ENCODE data around the gene RER1.

Gene RER1

DNA sequence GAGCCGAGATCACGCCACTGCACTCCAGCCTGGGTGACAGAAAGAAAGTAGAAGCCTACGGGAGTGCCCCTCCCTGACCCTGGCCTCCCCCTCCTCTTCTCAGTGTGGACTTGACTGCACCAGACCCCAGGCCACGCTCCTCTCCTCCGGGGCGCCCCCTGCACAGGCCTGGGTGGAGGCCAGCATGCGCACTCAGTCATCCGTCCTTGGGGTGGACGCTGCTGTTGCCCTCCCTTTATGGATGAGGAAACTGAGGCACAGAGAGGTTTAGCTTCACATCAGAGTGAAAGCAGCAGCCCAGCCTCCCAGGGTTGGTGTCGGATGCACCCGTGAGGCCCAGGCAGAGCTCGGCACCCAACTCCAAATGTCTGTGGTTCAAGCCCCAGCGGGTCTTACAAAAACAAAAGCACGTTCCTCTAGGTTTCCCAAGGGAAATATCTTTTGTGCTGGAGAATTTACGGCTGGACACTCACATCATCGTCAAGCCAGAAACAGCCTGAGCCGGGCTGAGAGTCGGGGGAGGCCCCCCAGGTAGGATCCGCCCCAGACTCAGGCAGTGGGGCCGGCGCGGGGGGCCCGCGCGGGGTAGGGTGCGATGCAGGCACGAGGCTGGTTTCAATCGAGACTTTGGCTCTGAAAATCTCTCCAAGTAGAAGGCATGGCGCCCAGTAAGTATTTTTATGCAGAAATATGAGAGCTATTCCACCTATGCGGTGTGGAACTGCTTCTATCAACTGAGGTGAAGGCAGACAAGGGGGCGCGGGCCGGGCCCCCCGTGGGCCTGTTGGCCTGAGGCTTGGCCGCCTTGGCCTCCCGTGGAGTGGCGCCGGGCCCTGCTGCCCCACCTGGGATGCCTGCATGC lies 36.9 kb upstream of the RER1 start:
- no peak for DNase-seq

DNA sequence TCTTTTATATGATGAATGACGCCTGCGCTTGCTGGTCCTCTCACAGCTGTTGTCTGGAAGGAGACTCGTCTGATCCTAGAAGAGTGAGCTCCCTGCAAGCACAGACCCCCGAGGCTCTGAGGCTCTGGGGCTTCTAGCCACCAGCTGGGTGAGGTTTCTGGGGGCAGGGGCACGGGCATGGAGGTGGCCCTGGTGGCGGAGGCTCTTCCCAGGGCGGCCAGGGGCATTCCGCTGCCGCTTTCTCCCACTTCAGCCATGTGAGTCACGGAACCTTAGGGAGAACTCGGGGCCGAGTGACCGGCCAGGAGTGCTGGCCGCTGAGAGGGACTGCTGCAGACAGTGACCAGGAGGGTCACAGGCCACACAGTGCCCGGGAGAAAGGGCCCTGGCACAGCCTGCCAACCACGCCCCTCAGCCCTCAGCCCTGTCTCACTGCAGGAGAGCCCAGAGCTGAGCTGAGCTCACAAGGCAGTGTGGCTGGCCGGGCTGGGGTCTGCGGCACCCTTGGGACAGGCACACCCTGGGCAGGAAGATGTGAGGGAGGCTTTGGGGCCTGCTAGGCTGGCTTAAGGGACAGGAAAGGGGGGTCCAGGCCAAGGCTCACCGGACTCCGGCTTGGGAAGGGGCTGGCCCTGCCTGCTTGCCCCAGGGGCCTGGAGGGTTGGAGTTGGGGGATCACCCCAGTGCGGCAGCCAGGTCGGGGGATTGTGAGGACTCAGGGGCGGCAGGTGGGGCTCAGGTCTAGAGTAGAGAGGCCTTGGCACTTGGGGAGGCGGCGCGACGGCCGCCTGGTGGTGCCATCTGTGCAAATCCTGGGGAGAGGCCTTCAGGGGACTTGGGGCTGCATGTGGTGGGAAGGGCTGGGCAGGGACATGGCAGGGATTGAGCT lies 36.0 kb upstream of the RER1 start:
- no peak for DNase-seq

DNA sequence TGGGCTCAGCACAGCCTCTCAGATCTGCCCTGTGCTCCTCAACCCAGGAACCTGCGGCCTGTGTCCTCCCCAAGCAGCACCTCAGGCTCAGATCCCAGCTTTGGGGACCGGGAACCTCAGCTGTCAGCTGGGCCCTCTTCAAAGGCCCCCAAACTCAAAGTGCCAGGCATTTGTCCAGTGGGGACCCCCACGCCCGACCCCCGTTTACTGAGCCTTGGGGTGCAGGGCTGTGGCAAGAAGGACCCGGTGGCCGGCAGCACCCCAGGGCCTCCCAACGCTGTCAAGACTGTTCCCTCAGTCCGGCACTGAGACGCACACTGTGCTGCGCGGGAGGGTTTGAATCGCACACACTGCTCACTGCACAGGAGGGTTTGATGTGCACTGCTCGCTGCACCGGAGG lies 35.2 kb upstream of the RER1 start:
- no peak for DNase-seq

DNA sequence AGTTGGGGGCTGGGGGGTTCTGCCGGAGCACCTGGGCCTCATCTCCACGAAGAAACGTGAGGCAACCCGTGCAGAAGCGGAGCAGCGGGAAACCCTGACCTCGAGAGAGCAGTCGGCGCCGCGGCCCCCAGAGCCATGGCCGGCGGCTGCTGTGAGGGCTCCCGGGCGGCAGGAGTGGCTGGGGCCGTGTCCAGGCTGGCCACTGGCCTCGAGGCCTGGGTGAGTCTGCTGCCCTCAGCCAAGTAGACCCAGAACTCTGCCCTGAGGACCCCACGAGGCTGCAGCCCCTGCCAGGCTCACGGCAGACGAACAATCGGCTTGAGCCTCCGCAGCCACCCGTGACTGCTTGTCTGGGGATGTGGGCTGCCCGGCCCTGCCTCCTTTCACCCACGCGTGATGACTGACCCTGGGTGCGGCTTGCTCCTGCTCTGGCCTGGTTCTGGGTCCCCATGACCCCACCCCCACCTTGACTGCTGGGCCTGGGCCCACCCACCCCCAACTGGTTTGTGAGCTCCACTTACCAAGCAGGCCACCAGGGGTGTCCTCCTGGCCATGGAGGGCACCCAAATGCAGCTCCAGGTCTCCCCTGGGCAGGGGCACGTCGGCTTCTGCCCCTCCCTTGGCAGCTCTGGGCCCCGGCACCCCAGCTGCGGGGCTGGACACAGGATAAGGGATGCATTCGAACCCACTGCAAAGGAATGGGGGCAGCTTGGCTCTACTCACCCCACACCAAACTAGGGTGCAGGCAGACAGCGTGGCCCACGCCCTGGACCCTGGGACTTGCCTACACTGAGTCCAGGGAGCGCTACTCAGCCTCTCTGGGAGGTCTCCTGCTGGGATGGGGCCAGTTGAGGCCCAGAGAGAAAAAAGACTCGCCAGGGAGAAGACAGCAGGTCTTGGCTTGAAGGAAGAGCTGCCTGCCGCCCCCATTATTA lies 34.5 kb upstream of the RER1 start:
- DNase-seq: no peak

DNA sequence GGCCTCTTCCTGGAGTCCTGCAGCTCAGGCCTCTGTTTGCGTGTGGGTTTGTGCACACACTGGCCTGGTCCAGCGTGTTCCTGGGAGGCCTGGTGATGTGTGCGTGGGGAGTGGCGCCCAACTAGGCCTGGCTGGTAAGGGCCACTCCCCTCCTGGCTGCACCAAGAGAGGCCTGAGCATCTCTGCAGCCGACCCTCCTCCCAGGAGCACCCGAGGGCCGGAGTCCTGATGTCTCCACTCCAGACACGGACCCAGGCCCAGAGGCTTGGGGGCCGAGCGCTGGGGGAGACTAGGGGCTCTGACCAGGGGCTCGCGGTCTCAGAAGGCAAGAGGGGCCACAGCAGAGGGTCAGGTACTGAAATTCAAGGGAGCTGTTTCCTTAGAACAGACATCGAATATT lies 33.6 kb upstream of the RER1 start:
- DNase-seq: no peak

DNA sequence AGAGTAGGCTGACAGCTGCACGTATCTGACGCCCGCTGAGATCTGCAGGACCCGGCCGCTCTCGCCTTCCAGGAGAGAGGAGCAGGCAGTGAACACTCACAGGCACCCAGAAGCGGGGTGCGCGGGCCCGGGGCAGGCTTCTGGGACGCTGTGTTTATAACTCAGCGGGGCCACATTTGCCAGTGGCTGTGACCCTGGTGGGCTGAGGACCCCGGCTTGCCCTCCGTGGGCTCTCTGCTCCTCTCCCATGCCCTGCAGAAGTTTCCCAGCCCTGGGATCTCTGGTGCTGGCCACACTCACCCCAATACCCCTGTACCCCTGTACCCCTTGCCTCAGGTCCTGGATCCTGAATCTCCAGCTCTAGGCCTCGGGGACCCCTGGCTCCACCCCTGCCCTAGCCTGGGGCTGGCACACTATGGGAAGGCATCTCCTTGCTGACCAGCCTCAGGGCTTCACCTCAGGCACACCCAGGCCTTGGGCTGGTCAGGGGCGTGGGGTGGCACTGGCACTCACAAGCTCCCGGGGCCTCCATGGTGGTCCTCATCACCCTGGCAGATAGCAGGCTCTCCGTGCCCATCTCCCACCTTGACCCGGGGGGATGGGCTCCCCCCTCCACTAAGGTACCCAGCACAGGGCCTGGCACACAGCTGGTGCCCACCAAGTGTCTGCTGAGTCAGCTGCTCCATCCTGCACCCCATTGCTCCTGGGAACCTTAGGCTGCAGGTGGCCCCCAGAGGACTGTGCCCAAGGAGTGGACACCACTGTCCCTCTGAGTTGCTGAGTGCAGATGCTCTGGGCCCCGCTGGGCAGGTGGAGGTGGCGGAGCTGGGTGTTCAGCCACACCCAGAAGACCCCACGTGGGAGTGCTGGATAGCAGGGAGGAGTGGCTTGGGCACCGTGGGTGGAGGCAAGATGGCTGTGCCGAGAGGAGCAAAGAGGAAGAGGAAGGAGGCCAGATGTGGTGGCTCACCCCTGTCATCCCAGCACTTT lies 32.7 kb upstream of the RER1 start:
- no peak for DNase-seq

DNA sequence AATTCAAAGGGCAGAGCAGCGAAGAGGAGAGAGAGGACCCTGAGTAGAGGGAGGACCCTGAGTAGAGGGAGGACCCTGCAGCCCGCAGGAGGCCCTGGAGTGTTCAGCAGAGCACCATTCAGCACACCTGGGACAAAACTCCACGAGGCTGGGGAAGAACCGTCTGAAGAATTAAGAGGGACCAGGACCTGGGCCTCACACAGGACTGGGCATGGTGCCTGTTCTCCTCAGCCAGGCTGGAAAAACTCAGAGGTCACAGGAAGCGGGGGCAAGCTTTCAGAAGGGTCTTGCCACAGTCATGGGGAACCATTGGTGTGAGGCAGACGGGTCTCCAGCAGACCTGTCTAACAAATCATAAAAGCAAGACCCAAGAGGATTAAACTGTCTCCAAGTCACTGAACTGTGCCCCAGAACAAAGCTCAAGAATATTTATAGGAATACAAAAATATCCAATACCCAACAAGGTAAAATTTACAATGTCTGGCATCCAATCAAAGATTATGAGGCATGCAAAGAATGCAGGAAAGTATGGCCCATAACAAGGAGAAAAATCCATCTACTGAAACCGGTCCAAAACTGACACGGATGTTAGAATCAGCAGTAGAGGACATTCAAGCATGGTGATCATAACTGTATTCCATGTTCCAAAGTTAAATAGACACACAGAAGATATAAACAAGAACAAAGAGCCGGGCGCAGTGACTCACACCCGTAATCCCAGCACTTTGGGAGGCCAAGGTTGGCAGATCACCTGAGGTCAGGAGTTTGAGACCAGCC lies 30.9 kb upstream of the RER1 start:
- DNase-seq: no peak

DNA sequence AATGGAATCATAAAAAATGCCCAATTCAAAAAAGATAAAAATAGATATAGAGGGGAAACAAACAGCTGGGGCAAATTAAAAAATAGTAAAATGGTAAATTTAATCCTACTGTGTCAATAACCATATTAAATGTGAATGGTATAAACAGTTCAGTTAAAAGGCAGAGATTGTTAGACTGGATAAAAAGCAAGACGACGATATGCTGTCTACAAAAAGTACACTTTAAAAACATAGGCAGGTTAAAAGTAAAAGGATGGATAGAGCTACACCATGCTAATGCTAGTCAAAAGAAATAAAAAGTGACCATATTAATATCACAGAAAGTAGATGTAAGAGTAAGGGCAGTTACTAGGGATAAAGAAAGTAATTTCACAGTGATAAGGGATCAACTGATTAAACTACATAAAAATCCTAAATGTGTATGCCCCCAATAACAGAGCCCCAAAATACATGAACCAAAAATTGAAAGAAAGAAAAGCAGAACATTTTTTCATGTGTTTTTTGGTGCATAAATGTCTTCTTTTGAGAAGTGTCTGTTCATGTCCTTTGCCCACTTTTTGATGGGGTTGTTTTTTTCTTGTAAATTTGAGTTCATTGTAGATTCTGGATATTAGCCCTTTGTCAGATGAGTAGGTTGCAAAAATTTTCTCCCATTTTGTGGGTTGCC lies 27.7 kb upstream of the RER1 start:
- no peak for DNase-seq

DNA sequence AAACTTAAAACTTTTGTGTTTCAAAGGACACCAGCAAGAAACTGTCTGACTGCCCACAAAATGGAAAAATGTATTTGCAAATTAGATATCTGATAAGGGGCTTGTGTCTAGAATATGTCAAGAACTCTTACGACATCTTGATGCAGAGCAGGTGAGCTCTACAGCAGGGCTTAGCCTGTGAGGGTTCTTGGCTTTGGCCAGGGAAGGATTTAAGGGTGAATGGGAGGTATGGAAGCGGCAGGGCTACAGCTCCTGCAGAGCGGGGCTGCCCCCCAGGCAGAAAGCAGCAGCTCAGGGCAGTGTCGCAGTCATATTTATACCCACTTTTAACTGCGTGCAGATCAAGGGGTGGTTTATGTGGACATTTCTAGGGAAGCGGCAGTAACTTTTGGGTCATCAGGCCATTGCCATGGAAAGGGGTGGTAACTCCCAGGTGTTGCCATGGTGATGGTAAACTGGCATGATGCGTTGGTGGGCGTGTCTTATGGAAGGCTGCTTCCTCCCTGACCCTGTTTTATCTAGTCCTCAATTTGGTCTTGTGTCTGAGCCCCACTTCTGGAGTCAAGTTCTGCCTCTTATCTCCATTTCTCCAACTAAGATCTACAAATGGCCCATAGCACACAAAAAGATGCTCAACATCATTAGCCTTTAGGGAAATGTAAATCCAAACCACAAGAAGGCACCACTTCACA lies 23.4 kb upstream of the RER1 start:
- DNase-seq: peak; percentile 21

DNA sequence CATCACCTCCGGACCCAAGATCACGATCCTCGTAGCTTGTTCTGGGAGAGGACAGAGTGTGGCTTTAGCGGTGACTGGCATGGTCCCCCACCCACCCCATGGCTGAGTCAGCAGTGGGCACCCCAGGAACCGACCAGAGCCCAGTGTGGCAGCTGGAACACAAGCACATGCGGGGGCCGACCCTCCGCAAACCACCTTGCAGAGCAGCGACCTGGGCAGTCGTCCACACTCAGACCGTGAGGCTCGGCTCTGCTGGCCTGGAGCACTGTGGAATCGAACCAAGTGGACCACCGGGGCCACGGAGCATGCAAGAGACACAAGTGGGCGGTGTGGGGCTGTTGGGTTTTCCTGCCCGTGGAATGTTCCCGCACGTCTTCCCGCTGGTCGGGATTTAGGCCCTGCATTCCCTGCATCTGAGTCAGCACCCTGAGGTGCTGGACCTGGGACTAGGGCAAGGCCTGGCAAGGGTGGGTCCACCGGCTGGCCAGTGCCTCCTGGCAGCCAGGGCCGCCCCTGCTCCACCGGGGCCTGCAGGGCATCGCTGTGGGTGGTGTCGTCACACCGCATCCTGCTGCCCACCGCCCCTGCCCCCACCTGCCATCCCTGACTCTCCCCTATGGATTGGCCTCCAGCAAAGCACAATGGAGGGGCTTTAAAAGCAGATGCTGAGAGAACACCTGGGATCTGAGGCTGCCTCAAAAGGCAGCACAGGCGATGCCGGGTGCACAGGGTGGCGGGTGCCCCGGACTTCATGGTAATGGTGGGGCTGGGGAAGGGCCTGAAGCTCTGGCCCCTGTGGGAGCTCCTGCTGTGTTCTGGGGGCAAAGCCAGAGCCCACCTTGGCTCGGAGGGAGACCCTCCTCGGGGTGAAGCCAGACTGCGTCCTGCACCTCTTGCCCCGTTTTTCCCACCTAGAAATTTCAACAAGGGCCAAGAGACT lies 18.8 kb upstream of the RER1 start:
- no peak for DNase-seq

DNA sequence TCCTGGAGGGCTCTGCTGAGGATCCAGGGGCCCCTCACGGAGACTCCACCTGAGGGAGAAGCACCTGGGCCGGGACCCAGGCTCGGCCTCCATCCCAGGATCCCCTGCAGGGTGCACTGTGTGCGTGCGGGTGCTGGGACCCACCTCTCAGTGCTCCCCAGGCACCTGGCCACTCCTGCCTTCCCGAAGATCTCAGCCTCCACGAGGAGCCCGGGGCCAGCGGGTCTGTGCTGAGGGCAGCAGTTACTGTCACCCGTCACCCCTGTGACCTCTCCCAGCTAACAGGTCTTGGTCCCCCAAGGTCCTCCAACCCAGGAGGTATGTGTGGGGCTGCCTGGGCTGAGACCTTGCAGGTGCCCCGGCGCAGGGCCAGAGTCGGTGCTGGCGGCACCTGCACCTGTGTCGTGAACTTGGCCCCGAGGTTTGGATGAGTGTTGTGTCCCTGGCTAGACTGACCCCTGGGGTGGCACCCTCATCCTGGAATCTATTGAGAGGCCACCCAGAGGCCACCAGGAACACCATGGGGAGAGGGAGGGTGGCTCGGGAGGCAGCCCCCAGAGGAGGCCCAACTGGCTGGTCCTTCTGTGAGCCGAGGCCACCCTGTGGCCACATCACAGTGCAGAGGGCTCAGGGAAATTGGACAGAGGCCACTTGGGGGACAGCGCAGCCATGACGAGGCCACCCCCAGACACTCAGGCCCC lies 17.9 kb upstream of the RER1 start:
- no peak for DNase-seq

DNA sequence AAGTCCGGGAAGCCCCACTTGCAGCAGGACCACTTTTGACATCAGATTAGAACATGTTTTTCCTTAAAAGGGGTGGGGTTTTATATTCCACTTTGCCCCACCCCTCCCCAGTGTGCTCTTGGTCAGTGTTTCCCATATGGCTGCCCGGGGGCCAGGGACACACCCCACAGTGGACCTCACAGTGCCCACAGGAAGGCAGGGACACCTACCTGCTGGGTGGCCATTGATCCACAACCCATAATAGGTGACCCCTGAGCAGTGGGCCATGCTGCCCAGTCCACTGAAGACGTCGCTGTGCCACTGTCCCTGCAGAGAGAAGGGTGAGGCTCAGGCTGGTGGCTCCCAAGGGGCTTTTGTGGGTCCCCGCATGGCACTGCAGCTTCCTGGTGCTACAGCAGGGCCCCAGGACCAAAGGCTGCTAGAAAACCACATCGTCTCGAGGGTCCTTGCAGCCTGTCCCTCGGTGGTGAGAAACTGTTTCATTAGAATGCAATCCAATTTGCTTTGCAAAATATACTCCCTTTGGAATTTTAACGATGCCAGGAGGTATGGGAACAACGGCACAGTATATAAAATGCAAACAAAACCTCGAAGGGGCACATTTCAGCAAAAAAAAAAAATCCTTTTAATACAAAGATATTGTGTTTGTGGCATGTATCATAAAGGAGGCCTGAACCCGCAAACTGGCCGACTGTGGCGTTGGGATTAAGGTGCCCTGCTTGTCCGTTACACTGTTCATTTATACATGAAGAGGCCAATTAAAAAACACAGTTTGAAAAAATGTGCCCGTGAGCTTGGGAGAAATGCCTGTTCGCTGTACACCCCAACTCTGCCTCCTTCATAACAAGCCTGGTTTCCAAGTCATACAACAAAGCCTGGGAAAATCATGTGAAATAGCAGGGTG lies 17.1 kb upstream of the RER1 start:
- no peak for DNase-seq

DNA sequence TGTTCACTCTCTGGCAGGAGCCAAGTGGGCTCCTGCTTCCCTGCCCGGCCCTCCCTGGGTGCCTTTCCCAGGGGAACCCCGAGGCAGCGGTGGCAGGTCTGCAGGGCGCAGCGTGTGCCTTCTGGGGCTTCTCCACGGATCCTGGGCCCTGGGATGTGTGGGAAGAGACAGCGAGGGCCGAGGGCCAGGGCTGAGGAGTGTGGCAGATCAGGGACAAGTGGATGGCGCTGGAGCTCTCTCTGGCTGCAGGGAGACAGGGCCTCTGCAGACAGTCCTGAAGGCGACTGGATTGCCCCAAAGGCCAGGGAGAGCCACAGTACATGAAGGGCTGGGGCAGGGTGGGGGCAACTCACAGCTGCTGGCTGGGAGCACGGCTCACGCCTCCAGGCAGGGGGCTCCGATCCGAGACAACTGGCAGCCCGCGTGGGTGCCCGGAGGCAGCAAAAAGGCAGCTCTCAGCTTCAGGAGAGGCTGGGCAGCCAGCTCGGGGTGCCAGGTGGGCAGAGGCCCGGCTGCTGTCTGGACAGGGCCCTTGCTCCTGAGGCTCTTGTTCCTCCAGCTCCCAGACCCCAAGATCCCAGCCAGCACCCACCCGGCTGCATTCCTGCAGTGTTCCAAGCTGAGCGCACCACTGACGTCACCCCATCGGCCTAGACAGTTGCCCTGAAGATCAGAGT lies 16.3 kb upstream of the RER1 start:
- no peak for DNase-seq

DNA sequence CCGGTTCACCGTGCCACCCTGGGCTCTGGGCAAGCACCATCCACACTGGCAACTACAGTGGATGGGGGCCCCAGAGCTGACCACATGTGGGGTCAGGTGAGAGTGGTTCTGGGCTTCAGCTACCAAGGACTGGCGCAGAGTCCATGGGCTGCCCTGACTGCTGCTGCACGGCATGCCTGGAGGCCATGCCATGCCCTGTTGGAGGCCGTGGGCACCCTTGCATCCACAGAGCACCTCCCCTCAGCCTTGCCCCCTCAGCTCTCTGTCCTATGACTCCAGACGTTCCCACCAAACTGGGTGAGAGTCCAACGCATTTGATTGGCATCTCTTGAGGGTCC lies 15.7 kb upstream of the RER1 start:
- no peak for DNase-seq

DNA sequence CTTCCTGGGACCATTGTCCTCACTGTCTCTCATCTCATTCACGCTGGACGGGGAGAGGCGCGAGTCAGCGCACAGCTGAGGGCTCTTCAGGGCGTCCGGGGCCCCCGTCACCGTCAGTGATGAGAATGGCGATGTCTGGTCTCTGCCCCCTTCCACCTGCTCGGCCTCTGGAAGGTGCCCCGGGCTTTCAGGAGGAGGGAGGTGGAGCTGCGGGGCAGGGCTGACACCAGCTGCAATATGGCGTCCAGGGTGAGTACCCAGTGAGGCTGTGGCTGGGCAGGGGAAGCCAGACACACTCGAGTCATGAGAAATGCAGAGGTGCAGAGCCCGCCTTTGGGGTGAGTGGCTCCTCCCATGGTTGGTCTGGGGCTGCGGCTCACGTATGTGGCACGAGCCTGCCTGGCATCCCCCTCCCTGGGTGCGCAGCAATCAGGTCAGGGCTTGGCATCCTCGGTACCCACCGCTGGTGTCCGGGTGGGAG lies 15.3 kb upstream of the RER1 start:
- DNase-seq: peak; percentile 30
